NCI-H748 (cell line): ENCODE results near the gene BEND4.
"Not testable (repeated sequence)": the region's sequence is repeated elsewhere in the genome, so short reads cannot be mapped to it uniquely, and the experiment has no call there.

Experiments
- DNase-seq: peaks from one replicate; lab custom pipeline; 2025; ENCODE audit not compliant: unreplicated experiment; lab: John Stamatoyannopoulos, UW

Gene BEND4

GRCh38 chr4:42152507-42153504, at the start of gene BEND4:
Gene BEND4, minus strand, starts transcription at chr4:42152655. Its CDS starts 512 bp downstream, at chr4:42152143.
- peak; percentile 40 for DNase-seq

- no peak for DNase-seq
These were observed 44.9 kb upstream of the BEND4 start for GRCh38 chr4:42197341-42197740.

- no peak for DNase-seq
These were observed 20.5 kb upstream of the BEND4 start for GRCh38 chr4:42172921-42173320.

- DNase-seq, result no peak
These were observed 19.8 kb upstream of the BEND4 start for GRCh38 chr4:42172128-42172790.

DNA sequence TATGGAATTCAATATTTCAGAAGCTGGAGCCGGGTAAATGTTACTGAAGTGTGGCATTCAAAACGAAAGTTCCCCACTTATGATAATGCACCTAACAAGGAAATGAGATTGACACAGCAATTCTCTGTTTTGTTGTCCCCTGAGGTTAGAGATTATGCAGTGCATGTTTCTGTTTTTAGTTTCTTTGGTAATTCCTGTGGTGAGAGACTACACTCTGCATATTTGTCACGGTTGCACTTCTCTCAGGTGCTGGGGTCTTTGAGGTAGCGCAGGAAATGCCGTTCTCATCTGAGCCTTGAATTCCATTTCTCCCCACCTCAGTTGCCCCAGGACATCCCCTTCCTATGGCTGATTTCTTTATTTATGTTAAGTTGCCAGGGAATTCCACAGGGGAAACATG, 15.3 kb upstream of the BEND4 start:
- no peak for DNase-seq

DNA sequence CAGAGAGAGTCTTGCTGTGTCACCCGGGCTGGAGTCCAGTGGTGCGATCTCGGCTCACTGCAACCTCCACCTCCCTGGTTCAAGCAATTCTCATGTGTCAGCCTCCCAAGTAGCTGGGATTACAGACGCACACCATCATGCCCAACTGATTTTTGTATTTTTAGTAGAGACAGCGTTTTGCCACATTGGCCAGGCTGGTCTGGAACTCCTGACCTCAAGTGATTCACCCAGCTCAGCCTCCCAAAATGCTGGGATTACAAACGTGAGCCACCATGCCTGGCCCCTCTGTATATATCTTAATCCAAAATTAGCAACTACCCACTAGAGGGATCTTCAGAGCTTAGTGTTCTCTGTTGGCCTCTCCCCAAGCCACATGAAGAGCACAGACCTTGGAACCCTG, 13.7 kb upstream of the BEND4 start:
- not testable (repeated sequence) for DNase-seq

GRCh38 chr4:42159271-42160001, 7.0 kb upstream of the BEND4 start:
- DNase-seq, result no peak

DNA sequence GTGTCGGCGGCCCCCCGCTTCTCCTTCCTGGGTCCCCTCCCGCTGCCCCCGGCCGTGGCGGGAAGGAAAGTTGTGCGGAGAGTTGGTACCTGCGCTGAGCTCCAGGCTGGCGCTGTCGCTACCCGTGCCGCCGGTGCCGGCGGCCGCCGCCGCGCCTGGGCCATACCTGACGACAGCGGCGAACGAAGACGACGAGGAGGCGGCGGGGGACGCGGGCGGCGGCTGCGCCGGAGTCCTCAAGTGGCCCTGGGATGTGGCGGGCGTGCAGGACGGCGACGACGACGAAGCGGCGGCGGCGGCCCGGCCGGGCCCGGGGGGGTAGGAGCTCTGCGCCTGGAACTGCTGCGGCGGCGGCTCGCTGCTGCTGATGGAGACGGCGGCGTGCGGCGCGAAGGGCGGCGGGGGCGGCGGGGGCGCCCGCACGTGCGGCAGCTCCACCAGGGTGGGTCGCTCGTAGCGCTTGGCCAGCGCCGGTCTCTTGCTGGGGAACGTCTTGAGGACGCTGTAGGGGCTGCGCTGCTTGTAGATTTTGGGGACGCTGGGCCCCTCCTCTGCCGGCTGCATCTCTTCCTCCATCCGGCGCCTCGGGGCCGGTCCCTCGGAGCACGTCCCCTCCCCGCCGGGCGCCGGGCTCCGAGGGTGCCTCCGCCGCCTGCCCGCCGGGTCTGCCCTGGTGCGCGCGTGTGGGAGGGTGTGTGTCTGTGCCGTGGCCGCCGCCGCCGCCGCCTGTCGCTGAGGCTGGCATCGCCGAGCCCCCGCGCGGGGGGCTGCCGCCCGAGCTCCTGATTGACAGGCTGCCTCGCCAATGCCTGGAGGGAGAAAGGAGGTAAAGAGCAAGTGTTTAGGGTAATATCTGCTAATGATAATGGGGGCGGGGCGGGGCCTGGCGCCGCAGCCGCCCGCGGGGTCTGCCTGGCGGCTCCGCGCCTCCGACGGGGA, 618 bp downstream of the BEND4 start:
- peak; percentile 84 for DNase-seq

- DNase-seq, result peak; percentile 37
These were observed 1.5 kb downstream of the BEND4 start for GRCh38 chr4:42150653-42151567.

GRCh38 chr4:42149004-42149403, 3.5 kb downstream of the BEND4 start:
- DNase-seq, result peak; percentile 73

GRCh38 chr4:42148425-42148824, 4.0 kb downstream of the BEND4 start:
- no peak for DNase-seq

DNA sequence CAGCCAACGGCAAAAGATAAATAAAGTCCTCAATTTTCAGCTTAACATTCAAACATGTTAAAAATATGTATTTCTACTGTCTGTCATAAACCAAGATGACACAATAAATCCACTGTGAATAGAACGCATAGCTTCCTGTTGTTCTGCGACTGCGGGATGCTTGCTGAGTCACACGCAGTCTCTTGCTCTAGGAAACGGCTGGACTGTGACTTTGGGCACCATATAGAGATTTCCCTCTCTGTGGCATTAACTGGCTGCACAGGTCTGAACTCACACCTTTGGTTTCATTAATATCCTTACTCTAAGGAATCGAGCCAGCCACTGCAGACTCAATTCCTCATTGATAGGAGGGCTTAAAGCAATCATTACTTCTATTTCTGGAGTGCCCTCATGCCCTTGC, 8.4 kb downstream of the BEND4 start:
- DNase-seq, result no peak

GRCh38 chr4:42142591-42142990, 9.9 kb downstream of the BEND4 start:
- no peak for DNase-seq

DNA sequence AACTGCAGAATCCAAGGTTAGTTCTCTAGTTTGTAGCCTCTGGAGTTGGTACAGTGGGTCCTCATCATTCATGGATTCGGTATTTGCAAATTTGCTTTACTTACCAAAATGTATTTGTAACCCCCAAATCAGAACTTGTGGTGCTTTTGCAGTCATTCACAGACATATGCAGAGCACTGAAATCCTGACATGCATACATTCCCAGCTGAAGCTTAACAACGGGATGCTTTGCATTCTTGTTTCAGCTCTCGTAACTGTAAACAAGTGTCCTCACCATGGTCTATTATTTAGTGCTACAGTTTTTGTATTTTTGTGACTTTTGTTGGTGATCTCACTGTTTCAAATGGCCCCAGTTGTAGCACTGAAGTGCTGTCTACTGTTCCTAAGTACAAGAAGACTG, 16.1 kb downstream of the BEND4 start:
- no peak for DNase-seq

DNA sequence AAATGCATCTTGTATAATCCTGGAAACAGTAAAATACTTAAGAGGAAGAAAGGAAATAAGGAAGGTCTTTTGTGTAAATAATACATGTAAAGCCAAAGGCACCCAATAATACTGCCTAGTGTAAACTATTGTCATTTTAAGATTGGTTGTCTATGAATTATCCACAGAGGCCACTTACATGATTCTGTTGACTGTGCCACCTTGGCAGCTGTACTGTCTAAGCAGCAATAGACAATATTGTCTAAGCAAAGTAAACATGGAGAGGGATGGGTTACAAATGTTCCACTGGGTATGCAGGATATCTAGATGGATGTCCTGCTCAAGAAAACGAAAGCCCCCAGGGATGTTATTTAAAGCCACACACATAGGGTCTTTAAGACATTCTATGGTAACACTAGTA, 19.4 kb downstream of the BEND4 start:
- DNase-seq, result no peak

GRCh38 chr4:42132099-42132498, 20.4 kb downstream of the BEND4 start:
- no peak for DNase-seq

GRCh38 chr4:42123071-42123644, 29.3 kb downstream of the BEND4 start:
- peak; percentile 24 for DNase-seq

DNA sequence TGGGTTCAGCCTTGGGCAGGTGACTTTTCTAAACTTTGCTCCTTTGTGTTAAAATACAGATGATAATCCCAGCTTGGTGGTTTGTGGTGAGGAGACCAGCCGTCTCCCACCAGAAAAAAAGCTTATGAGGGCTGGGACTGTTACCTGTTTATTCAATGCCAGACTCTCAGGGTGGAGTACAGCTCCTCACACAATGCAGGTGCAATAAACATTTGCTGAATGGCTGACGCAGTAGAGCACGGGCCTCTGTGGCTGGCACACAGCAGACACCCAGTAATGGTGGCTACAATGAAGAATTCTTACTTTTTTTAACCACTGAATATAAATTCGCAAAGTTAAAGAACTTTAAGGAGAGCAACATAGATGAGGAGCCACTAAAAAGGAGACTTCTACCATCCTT, 30.2 kb downstream of the BEND4 start:
- peak; percentile 61 for DNase-seq

GRCh38 chr4:42119886-42120285, 32.6 kb downstream of the BEND4 start:
- DNase-seq, result no peak
